H1 (cell line): ENCODE results near the gene MLF2. TPM values are rescaled to one million over a fixed set of nuclear protein-coding genes. Genes with fewer than 3 reads are reported as not detected.
A peak's percentile ranks its signal among the peaks of the same experiment; 100 is the strongest.

Experiments used
- CTCF ChIA-PET: fragments of 300-600 bp; sonication (Branson Sonifier 250); formaldehyde crosslinking; loops from one replicate; lab custom pipeline; 2021; ENCODE audit not compliant: partially characterized antibody; lab: Charles Lee
- POLR2A ChIA-PET: fragments of 300-600 bp; sonication (Branson Sonifier 250); formaldehyde crosslinking; loops from one replicate; lab custom pipeline; 2021; ENCODE audit warnings: inconsistent platforms; ENCODE audit not compliant: partially characterized antibody; lab: Charles Lee
- DNase-seq, 2 experiments: peaks; one replicate each; pipeline versions ENCODE4 v3.0.0 to v3.0.0-alpha.2; 2010 to 2022; ENCODE audit warnings: low spot score in 2 of 2, low read depth in 1 of 2, mixed read lengths in 1 of 2
- FAIRE-seq: peaks from 2 replicates; lab custom pipeline; 2011; peaks lifted over from hg19 to GRCh38; lab: Jason Lieb, UNC
- H2AFZ ChIP-seq: 2 replicates; pipeline ENCODE4 v1.8.1; 2012; ENCODE audit warnings: low read length, inconsistent platforms
- H2AK5ac ChIP-seq: 2 replicates; pipeline ENCODE4 v1.6.1; 2013; ENCODE audit warnings: low read depth, low read length
- H2BK120ac ChIP-seq: replicated peaks from 2 replicates; pipeline ENCODE3; 2013; ENCODE audit warnings: low read depth, low read length, inconsistent platforms
- H2BK12ac ChIP-seq: 2 replicates; pipeline ENCODE4 v1.6.1; 2013; ENCODE audit warnings: low read depth, low read length
- H2BK15ac ChIP-seq: 2 replicates; pipeline ENCODE4 v1.6.1; 2013; ENCODE audit warnings: low read length
- H2BK20ac ChIP-seq: 2 replicates; pipeline ENCODE4 v1.6.1; 2013; ENCODE audit warnings: low read length
- H2BK5ac ChIP-seq: 2 replicates; pipeline ENCODE4 v1.6.1; 2013; ENCODE audit warnings: low read depth, low read length
- H3K14ac ChIP-seq: 2 replicates; pipeline ENCODE4 v1.6.1; 2013; ENCODE audit warnings: inconsistent platforms; ENCODE audit not compliant: insufficient read length
- H3K18ac ChIP-seq: 2 replicates; pipeline ENCODE4 v1.6.1; 2013; ENCODE audit warnings: low read length; ENCODE audit errors: extremely low read depth
- H3K23ac ChIP-seq: 2 replicates; pipeline ENCODE4 v1.6.1; 2013; ENCODE audit warnings: inconsistent platforms; ENCODE audit not compliant: insufficient read length
- H3K23me2 ChIP-seq: 2 replicates; pipeline ENCODE4 v1.6.1; 2013; ENCODE audit warnings: low read depth, low read length
- H3K27ac ChIP-seq: 2 replicates; pipeline ENCODE4 v1.6.1; 2011; ENCODE audit warnings: low read depth, low read length, inconsistent platforms
- H3K27me3 ChIP-seq, 4 experiments: replicated peaks in 1 of 4; 1 replicate in 1 of 4; 2 replicates in 3 of 4; pipeline versions ENCODE4 v1.6.1 to v1.8.1; 2011 to 2013; ENCODE audit warnings: low read length in 3 of 4, mild to moderate bottlenecking in 3 of 4, inconsistent platforms in 2 of 4, mixed read lengths in 2 of 4, moderate library complexity in 1 of 4; ENCODE audit not compliant: control insufficient read depth in 3 of 4, insufficient read depth in 3 of 4; ENCODE audit errors: extremely low read depth in 1 of 4
- H3K36me3 ChIP-seq, 4 experiments: 2 replicates each; pipeline versions ENCODE4 v1.6.1 to v1.8.1; 2011 to 2013; ENCODE audit warnings: mild to moderate bottlenecking in 4 of 4, low read length in 3 of 4, moderate library complexity in 2 of 4, control low read depth in 1 of 4, inconsistent platforms in 1 of 4; ENCODE audit not compliant: insufficient read depth in 4 of 4, control insufficient read depth in 2 of 4
- H3K4ac ChIP-seq: replicated peaks from 2 replicates; pipeline ENCODE3; 2013; ENCODE audit warnings: low read length, low read depth, mixed read lengths, inconsistent platforms; ENCODE audit not compliant: insufficient read length
- H3K4me1 ChIP-seq, 4 experiments: replicated peaks in 1 of 4; 1 replicate in 1 of 4; 2 replicates in 3 of 4; pipeline versions ENCODE4 v1.6.1 to v1.8.1; 2011 to 2013; ENCODE audit warnings: low read length in 3 of 4, inconsistent platforms in 2 of 4, mixed read lengths in 1 of 4; ENCODE audit not compliant: insufficient read depth in 4 of 4, control insufficient read depth in 3 of 4
- H3K4me2 ChIP-seq, 2 experiments: 2 replicates each; pipeline versions ENCODE4 v1.6.1 to v1.8.1; 2011 to 2013; ENCODE audit warnings: low read depth in 2 of 2, low read length in 2 of 2, control low read depth in 1 of 2, inconsistent platforms in 1 of 2, mild to moderate bottlenecking in 1 of 2; ENCODE audit not compliant: insufficient read depth in 1 of 2
- H3K4me3 ChIP-seq, 4 experiments: fragments of 200-600, 300-600 bp in 1 of 4; sonication (generic), shearing (Covaris generic), sonication (Bioruptor Twin) in 1 of 4; 2 replicates each; pipeline versions ENCODE4 v1.5.1 to v1.8.1; 2011 to 2016; ENCODE audit warnings: low read length in 4 of 4, low read depth in 3 of 4, control low read depth in 2 of 4, inconsistent platforms in 2 of 4, mild to moderate bottlenecking in 2 of 4, mixed read lengths in 1 of 4, moderate library complexity in 1 of 4; ENCODE audit not compliant: insufficient read depth in 2 of 4; ENCODE audit errors: extremely low read depth in 1 of 4
- H3K56ac ChIP-seq: replicated peaks from 2 replicates; pipeline ENCODE3; 2013; ENCODE audit warnings: low read depth, mild to moderate bottlenecking, mixed read lengths, low read length, inconsistent platforms; ENCODE audit not compliant: insufficient read length
- H3K79me1 ChIP-seq: 2 replicates; pipeline ENCODE4 v1.6.1; 2013; ENCODE audit warnings: low read depth, low read length, control low read depth
- H3K79me2 ChIP-seq, 2 experiments: 2 replicates each; pipeline versions ENCODE4 v1.6.1 to v1.8.1; 2012 to 2013; ENCODE audit warnings: low read length in 2 of 2, mild to moderate bottlenecking in 2 of 2, inconsistent platforms in 1 of 2; ENCODE audit not compliant: insufficient read depth in 2 of 2, control insufficient read depth in 1 of 2
- H3K9ac ChIP-seq, 4 experiments: replicated peaks in 1 of 4; 1 replicate in 1 of 4; 2 replicates in 3 of 4; pipeline versions ENCODE4 v1.6.1 to v1.8.1; 2011 to 2013; ENCODE audit warnings: low read depth in 3 of 4, low read length in 3 of 4, control low read depth in 2 of 4, mild to moderate bottlenecking in 2 of 4, moderate library complexity in 2 of 4, inconsistent platforms in 1 of 4; ENCODE audit errors: extremely low read depth in 1 of 4
- H3K9me3 ChIP-seq, 2 experiments: 2 replicates each; pipeline versions ENCODE4 v1.6.1 to v1.8.1; 2012 to 2013; ENCODE audit warnings: mild to moderate bottlenecking in 2 of 2, moderate library complexity in 2 of 2, control low read depth in 1 of 2, inconsistent platforms in 1 of 2, low read depth in 1 of 2, low read length in 1 of 2, mixed read lengths in 1 of 2; ENCODE audit not compliant: insufficient read depth in 2 of 2
- H4K20me1 ChIP-seq, 2 experiments: replicated peaks in 1 of 2; 2 replicates each; pipeline versions ENCODE3 to v1.8.1; 2011 to 2013; ENCODE audit warnings: inconsistent platforms in 2 of 2, low read length in 2 of 2, mild to moderate bottlenecking in 1 of 2; ENCODE audit not compliant: insufficient read depth in 2 of 2, control insufficient read depth in 1 of 2
- H4K5ac ChIP-seq: 2 replicates; pipeline ENCODE4 v1.6.1; 2013; ENCODE audit warnings: low read length, low read depth, mixed read lengths, inconsistent platforms; ENCODE audit not compliant: insufficient read length
- H4K8ac ChIP-seq: 2 replicates; pipeline ENCODE4 v1.8.0; 2013; ENCODE audit warnings: mild to moderate bottlenecking, moderate library complexity, low read length, inconsistent platforms; ENCODE audit not compliant: insufficient read depth; ENCODE audit errors: extremely low read depth
- H4K91ac ChIP-seq: replicated peaks from 2 replicates; pipeline ENCODE3; 2013; ENCODE audit warnings: low read length, mixed read lengths, inconsistent platforms; ENCODE audit not compliant: insufficient read length
- POLR2A ChIP-seq, 2 experiments: IDR thresholded peaks; 1 replicate in 1 of 2; 2 replicates in 1 of 2; pipeline ENCODE4 v1.6.1; 2011; ENCODE audit warnings: low read depth in 2 of 2, low read length in 2 of 2, mild to moderate bottlenecking in 2 of 2; ENCODE audit errors: control extremely low read depth in 1 of 2
- POU5F1 ChIP-seq: IDR thresholded peaks from 2 replicates; pipeline ENCODE4 v1.6.1; 2011; ENCODE audit warnings: low read depth, mild to moderate bottlenecking, low read length, moderate library complexity
- WGBS, 2 experiments: shearing (Covaris generic) in 1 of 2; methylation state at CpG; one replicate each; pipeline versions ENCODE4 v1.1.6 to v1.1.7; 2013 to 2015; ENCODE audit warnings: low lambda C conversion rate in 2 of 2, mixed read lengths in 2 of 2, inconsistent platforms in 1 of 2, low coverage in 1 of 2, missing lambda C conversion rate in 1 of 2; ENCODE audit not compliant: insufficient replicate concordance in 2 of 2, insufficient coverage in 1 of 2, insufficient read length in 1 of 2; ENCODE audit errors: extremely low coverage in 1 of 2, missing lambda C conversion rate in 1 of 2; 5-methylcytosine and 5-hydroxymethylcytosine counted together
- polyA plus RNA-seq, 7 experiments: library from polyadenylated mRNA; depleted of rRNA in 3 of 7; stranded (reverse) in 5 of 7; unstranded in 2 of 7; fragments of >200 nt in 5 of 7; fragments of 200-250 nt in 2 of 7; gene quantifications; 1 replicate in 5 of 7; 2 replicates in 1 of 7; 4 replicates in 1 of 7; pipeline versions ENCODE4 v1.2.1 to v1.2.3, GENCODE V29; 2011 to 2013; ENCODE audit warnings: missing spikeins in 2 of 7, mixed read lengths in 2 of 7
- total RNA-seq: library from RNA; stranded (reverse); fragmentation: NEBNext Ultra II Directional; extraction: Animal tissue kit (Norgen Biotek cat#: 25700); gene quantifications from 2 replicates; pipeline ENCODE4 v1.2.1, GENCODE V29; 2021
- TF ChIP-seq, protein P1 (sequence below), 3 experiments: IDR thresholded peaks; 1 replicate in 2 of 3; 2 replicates in 1 of 3; pipeline versions ENCODE4 v1.5.1 to v1.6.1; 2011; ENCODE audit warnings: low read length in 3 of 3, mild to moderate bottlenecking in 3 of 3, inconsistent platforms in 2 of 3, low read depth in 1 of 3, moderate library complexity in 1 of 3; ENCODE audit not compliant: insufficient read depth in 1 of 3; ENCODE audit errors: control extremely low read depth in 1 of 3

The MLF2 gene
- total and polyA plus RNA-seq, 2 of the 8 experiments (the other 6 are each of a cell fraction or from before 2014, with no cell fraction given) = 229 to 401 TPM

DNA sequence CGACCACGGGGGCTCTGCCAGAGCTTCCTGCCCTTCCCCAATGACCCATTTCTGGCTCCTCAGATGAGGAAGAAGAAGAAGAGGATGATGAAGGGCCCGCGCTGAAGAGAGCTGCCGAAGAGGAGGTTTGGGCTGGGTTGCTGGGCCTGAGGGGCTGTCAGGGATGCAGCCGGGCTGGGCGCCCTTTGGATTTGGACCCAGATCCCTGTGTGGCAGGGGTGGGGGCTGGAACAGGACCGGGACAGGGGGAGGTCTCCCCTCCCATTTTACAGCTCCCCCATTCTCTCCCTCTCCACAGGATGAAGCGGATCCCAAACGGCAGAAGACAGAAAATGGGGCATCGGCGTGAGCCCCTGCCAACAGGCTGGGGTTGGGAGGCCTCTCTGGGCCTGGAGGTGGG is 17.2 kb upstream of the MLF2 start:
- no peaks in the 10 kb centered on the region for H3K9me3 ChIP-seq
- no peak overlapping the region for H2BK20ac ChIP-seq
- H3K9ac ChIP-seq = no peak overlapping the region
- H2BK5ac ChIP-seq = 0 out of 2 replicates have a peak overlapping the region, but pooled peaks have one; percentile 28
- no peak overlapping the region for H4K5ac ChIP-seq
- no peak overlapping the region for H3K4ac ChIP-seq
- H2BK12ac ChIP-seq = no peak overlapping the region
- H3K23me2 ChIP-seq = peaks cover 17% of the 10 kb centered on the region
- FAIRE-seq (no peak), DNase-seq (no peak)
- no peak overlapping the region for H3K4me3 ChIP-seq
- H3K27me3 ChIP-seq = peaks cover 0 to 25% (median 20%) of the 10 kb centered on the region in 4 experiments; a peak in 5 of 7 replicates
- no peak overlapping the region for H2AK5ac ChIP-seq
- H3K14ac ChIP-seq = no peak overlapping the region
- H3K56ac ChIP-seq = no peak overlapping the region
- no peak overlapping the region for H4K91ac ChIP-seq
- POLR2A ChIA-PET = interaction anchor here (0.6 to 11.6 kb wide), 10 partner anchors 8 to 434 kb away, joined by 3 to 151 read pairs (median 8); partner anchors contain the start of genes CDCA3, GNB3, GPR162 and MLF2
- H3K4me1 ChIP-seq = peaks cover 5 to 39% (median 30%) of the 10 kb centered on the region in 4 experiments
- H3K23ac ChIP-seq = no peak overlapping the region
- H3K36me3 ChIP-seq = peaks cover 0 to 23% (median 5%) of the 10 kb centered on the region in 4 experiments; a peak in 6 of 8 replicates
- H3K79me1 ChIP-seq = 0 out of 2 replicates have a peak, but pooled peaks cover 2% of the 10 kb centered on the region
- peaks cover 4 to 25% of the 10 kb centered on the region in 2 experiments; a peak in 2 of 4 replicates for H3K79me2 ChIP-seq
- H4K20me1 ChIP-seq = peaks cover 6 to 20% of the 10 kb centered on the region in 2 experiments
- WGBS, 2 experiments = 94% methylated on average over 9 of the region's 12 CpGs; no CpG with 5 or more reads in 1 of the 2 experiments
- no peak overlapping the region for H2BK15ac ChIP-seq
- H2AFZ ChIP-seq = no peak overlapping the region
- H3K27ac ChIP-seq = no peak overlapping the region
- CTCF ChIA-PET = interaction anchor here (1.6 to 29.6 kb wide), 4 partner anchors 11 to 60 kb away, joined by 3 to 532 read pairs (median 266); partner anchors contain the start of genes GNB3, GPR162, MLF2 and P3H3
- H4K8ac ChIP-seq = no peak overlapping the region
- no peak overlapping the region for H3K18ac ChIP-seq
- H2BK120ac ChIP-seq = no peak overlapping the region
- TF ChIP-seq POU5F1 (no peak), POLR2A (IDR thresholded peaks at IDR 0.05; ENCODE audit: control extremely low read depth in 1 of 2, low read depth in 2 of 2, low read length in 2 of 2) (0 out of 3 replicates have a peak, but pooled peaks of 1 of the 2 experiments have one; percentile 24)
- TF ChIP-seq, protein P1, sequence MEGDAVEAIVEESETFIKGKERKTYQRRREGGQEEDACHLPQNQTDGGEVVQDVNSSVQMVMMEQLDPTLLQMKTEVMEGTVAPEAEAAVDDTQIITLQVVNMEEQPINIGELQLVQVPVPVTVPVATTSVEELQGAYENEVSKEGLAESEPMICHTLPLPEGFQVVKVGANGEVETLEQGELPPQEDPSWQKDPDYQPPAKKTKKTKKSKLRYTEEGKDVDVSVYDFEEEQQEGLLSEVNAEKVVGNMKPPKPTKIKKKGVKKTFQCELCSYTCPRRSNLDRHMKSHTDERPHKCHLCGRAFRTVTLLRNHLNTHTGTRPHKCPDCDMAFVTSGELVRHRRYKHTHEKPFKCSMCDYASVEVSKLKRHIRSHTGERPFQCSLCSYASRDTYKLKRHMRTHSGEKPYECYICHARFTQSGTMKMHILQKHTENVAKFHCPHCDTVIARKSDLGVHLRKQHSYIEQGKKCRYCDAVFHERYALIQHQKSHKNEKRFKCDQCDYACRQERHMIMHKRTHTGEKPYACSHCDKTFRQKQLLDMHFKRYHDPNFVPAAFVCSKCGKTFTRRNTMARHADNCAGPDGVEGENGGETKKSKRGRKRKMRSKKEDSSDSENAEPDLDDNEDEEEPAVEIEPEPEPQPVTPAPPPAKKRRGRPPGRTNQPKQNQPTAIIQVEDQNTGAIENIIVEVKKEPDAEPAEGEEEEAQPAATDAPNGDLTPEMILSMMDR (IDR thresholded peaks at IDR 0.05; ENCODE audit: control extremely low read depth in 1 of 3, insufficient read depth in 1 of 3, low read depth in 1 of 3, low read length in 3 of 3) = no peak
- TF ChIP-seq, all 59 proteins: peak for 1
- no peak overlapping the region; a peak in 1 of 4 replicates for H3K4me2 ChIP-seq
